ENCODE results near the gene ZNF331. TPM values are rescaled to one million over a fixed set of nuclear protein-coding genes. Genes with fewer than 3 reads are reported as not detected.

The ZNF331 gene
- total RNA-seq, 4 donors from 2014 or later = 4.8 to 12.6 (median 7.0) TPM

GRCh38 chr19:53531457-53531856, 6.5 kb upstream of the ZNF331 start:
- ATAC-seq (no peak), DNase-seq (no peak)
- in situ Hi-C loops (cut with MboI; ENCODE audit: low sequenced_read_pairs in 4 of 4) = no loop called here
- TF ChIP-seq POLR2A (IDR thresholded peaks at IDR 0.05) (no peak), CTCF (IDR thresholded peaks at IDR 0.05 in 4 of 5, conservative IDR thresholded peaks at IDR 0.05 in 1 of 5) (no peak)
- Histone ChIP-seq H3K27ac (no peak overlapping the region), H3K36me3 (no peaks in the 10 kb centered on the region), H3K4me1 (no peaks in the 10 kb centered on the region), H3K27me3 (no peaks in the 10 kb centered on the region), H3K4me3 (no peak overlapping the region), H3K9me3 (no peaks in the 10 kb centered on the region)
- intact Hi-C loops (cut with DNase I; ENCODE audit: low total_unique reads) = no loop called here

GRCh38 chr19:53532362-53532761, 5.6 kb upstream of the ZNF331 start:
- no peak overlapping the region for H3K4me3 ChIP-seq
- intact Hi-C loops (cut with DNase I; ENCODE audit: low total_unique reads) = no loop called here

GRCh38 chr19:53536225-53536548, 1.8 kb upstream of the ZNF331 start:
- no peak for TF ChIP-seq POLR2A (IDR thresholded peaks at IDR 0.05)
- Histone ChIP-seq H3K4me3 (no peak overlapping the region), H3K4me1 (peaks cover 0 to 3% of the 10 kb centered on the region in 2 donors), H3K9me3 (no peaks in the 10 kb centered on the region), H3K27ac (no peak overlapping the region), H3K36me3 (peaks cover 0 to 3% of the 10 kb centered on the region in 2 donors), H3K27me3 (no peaks in the 10 kb centered on the region)
- no peak for ATAC-seq
- intact Hi-C loops (cut with DNase I; ENCODE audit: low total_unique reads) = no loop called here
- no peak for DNase-seq
- in situ Hi-C loops (cut with MboI; ENCODE audit: low sequenced_read_pairs in 4 of 4) = no loop called here

More at GRCh38 chr19:53532362-53532761, 5.6 kb upstream of the ZNF331 start:
- TF ChIP-seq POLR2A (IDR thresholded peaks at IDR 0.05) (no peak), CTCF (IDR thresholded peaks at IDR 0.05 in 4 of 5, conservative IDR thresholded peaks at IDR 0.05 in 1 of 5) (no peak)
- no peaks in the 10 kb centered on the region for H3K27me3 ChIP-seq
- no peak overlapping the region for H3K27ac ChIP-seq
- no peaks in the 10 kb centered on the region for H3K36me3 ChIP-seq
- no peak for DNase-seq
- no peaks in the 10 kb centered on the region for H3K4me1 ChIP-seq
- no peaks in the 10 kb centered on the region for H3K9me3 ChIP-seq
- in situ Hi-C loops (cut with MboI; ENCODE audit: low sequenced_read_pairs in 4 of 4) = no loop called here
- ATAC-seq = no peak

- DNase-seq (no peak), ATAC-seq (no peak)
- Histone ChIP-seq H3K4me3 (peak overlapping the region; percentile 44 to 91 (median 75)), H3K9me3 (no peaks in the 10 kb centered on the region), H3K27me3 (no peaks in the 10 kb centered on the region), H3K36me3 (peaks cover 0 to 3% of the 10 kb centered on the region in 2 donors), H3K4me1 (peaks cover 0 to 3% of the 10 kb centered on the region in 2 donors), H3K27ac (peak overlapping the region; percentile 67 to 90 (median 86))
- intact Hi-C loops (cut with DNase I; ENCODE audit: low total_unique reads) = no loop called here
- TF ChIP-seq POLR2A (IDR thresholded peaks at IDR 0.05) (no peak), CTCF (IDR thresholded peaks at IDR 0.05 in 4 of 5, conservative IDR thresholded peaks at IDR 0.05 in 1 of 5) (no peak)
- in situ Hi-C loops (cut with MboI; ENCODE audit: low sequenced_read_pairs in 4 of 4) = no loop called here
These were observed 824 bp upstream of the ZNF331 start for GRCh38 chr19:53537121-53537520.

- H3K36me3 ChIP-seq = peaks cover 0 to 3% of the 10 kb centered on the region in 2 donors
- ATAC-seq = peak; percentile 13 to 38
These were observed 599 bp downstream of the ZNF331 start for GRCh38 chr19:53538378-53539109.

More at GRCh38 chr19:53538378-53539109, 599 bp downstream of the ZNF331 start:
- no peak for DNase-seq
- H3K9me3 ChIP-seq = no peaks in the 10 kb centered on the region
- H3K4me1 ChIP-seq = peaks cover 0 to 3% of the 10 kb centered on the region in 2 donors
- in situ Hi-C loops (cut with MboI; ENCODE audit: low sequenced_read_pairs in 4 of 4) = no loop called here
- peak overlapping the region; percentile 67 to 90 (median 86) for H3K27ac ChIP-seq
- H3K4me3 ChIP-seq = peak overlapping the region; percentile 44 to 91 (median 75)
- intact Hi-C loops (cut with DNase I; ENCODE audit: low total_unique reads) = loop anchor here (2.0 kb wide), 1 partner anchor 16 kb away; no protein-coding TSS in a partner anchor
- TF ChIP-seq POLR2A (IDR thresholded peaks at IDR 0.05) (no peak), CTCF (IDR thresholded peaks at IDR 0.05 in 4 of 5, conservative IDR thresholded peaks at IDR 0.05 in 1 of 5) (no peak)
- H3K27me3 ChIP-seq = no peaks in the 10 kb centered on the region
